Testis (tissue), 2 donors: ENCODE results near the gene CCDC83.

ENCODE experiments used
- CTCF ChIP-seq, 3 experiments: fragments of 450-650 bp in 2 of 3; fragments of 200-600 bp in 1 of 3; sonication (generic) in 1 of 3; IDR thresholded peaks; one replicate each; pipeline ENCODE4 v1.5.1; 2016 to 2019; ENCODE audit warnings: antibody characterized with exemption in 3 of 3, mild to moderate bottlenecking in 2 of 3, moderate library complexity in 1 of 3
- POLR2A ChIP-seq: fragments of 450-650 bp; IDR thresholded peaks from one replicate; pipeline ENCODE4 v1.6.1; 2017; ENCODE audit warnings: antibody characterized with exemption, mild to moderate bottlenecking, moderate library complexity

GRCh38 chr11:85806876-85807275, 48.3 kb upstream of the CCDC83 start:
- TF ChIP-seq CTCF (IDR thresholded peaks at IDR 0.05): no peak
- no peak for TF ChIP-seq POLR2A
